ENCODE results near the gene CEACAM3. TPM values are rescaled to one million over a fixed set of nuclear protein-coding genes. Genes with fewer than 3 reads are reported as not detected.

Gene CEACAM3
- polyA plus RNA-seq, 3 donors, result 5.9 to 11.8 (median 11.3) TPM

GRCh38 chr19:41837981-41838708 lies 41.8 kb downstream of the CEACAM3 start:
- 93% methylated on average over 4 of the region's 13 CpGs for WGBS (ENCODE audit: insufficient coverage)
- Histone ChIP-seq H2AFZ (ENCODE audit: insufficient read depth, low read depth, low read length, poor library complexity, severe bottlenecking) (no peak overlapping the region), H3K4me3 (replicated peaks in 1 of 3; ENCODE audit: low read depth in 2 of 3, low read length in 3 of 3) (no peak overlapping the region), H4K20me1 (ENCODE audit: insufficient read depth, low read length) (no peaks in the 10 kb centered on the region), H3K27me3 (ENCODE audit: control insufficient read depth in 2 of 2, insufficient read depth in 2 of 2, low read length in 2 of 2) (no peaks in the 10 kb centered on the region), H3K4me1 (ENCODE audit: control insufficient read depth in 1 of 2, insufficient read depth in 2 of 2, low read length in 2 of 2) (peaks cover 11 to 17% of the 10 kb centered on the region in 2 donors), H3K27ac (ENCODE audit: low read depth in 1 of 2, low read length in 2 of 2) (no peak overlapping the region), H3K79me2 (ENCODE audit: insufficient read depth, low read length) (no peaks in the 10 kb centered on the region), H3K4me2 (replicated peaks; ENCODE audit: extremely low read depth, low read length, poor library complexity, severe bottlenecking) (no peak overlapping the region), H3K9ac (ENCODE audit: insufficient read depth, low read length, poor library complexity, severe bottlenecking) (no peak overlapping the region), H3K36me3 (replicated peaks in 1 of 2; ENCODE audit: control insufficient read depth in 1 of 2, insufficient read depth in 2 of 2, low read length in 2 of 2) (no peaks in the 10 kb centered on the region), H3K9me3 (replicated peaks in 1 of 2; ENCODE audit: control insufficient read depth in 1 of 2, insufficient read depth in 1 of 2, low read length in 2 of 2) (no peaks in the 10 kb centered on the region)
- Mint-ChIP-seq H3K27ac (no peak overlapping the region), H3K36me3 (no peaks in the 10 kb centered on the region), H3K4me1 (peaks cover 22% of the 10 kb centered on the region), H3K9me3 (no peaks in the 10 kb centered on the region), H3K27me3 (ENCODE audit: low read depth in 3 of 3) (peaks cover 1 to 9% (median 4%) of the 10 kb centered on the region in 3 donors), H3K4me3 (no peak overlapping the region)
- intact Hi-C loops (cut with micrococcal nuclease), result no loop called here
- TF ChIP-seq, protein P1, sequence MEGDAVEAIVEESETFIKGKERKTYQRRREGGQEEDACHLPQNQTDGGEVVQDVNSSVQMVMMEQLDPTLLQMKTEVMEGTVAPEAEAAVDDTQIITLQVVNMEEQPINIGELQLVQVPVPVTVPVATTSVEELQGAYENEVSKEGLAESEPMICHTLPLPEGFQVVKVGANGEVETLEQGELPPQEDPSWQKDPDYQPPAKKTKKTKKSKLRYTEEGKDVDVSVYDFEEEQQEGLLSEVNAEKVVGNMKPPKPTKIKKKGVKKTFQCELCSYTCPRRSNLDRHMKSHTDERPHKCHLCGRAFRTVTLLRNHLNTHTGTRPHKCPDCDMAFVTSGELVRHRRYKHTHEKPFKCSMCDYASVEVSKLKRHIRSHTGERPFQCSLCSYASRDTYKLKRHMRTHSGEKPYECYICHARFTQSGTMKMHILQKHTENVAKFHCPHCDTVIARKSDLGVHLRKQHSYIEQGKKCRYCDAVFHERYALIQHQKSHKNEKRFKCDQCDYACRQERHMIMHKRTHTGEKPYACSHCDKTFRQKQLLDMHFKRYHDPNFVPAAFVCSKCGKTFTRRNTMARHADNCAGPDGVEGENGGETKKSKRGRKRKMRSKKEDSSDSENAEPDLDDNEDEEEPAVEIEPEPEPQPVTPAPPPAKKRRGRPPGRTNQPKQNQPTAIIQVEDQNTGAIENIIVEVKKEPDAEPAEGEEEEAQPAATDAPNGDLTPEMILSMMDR (IDR thresholded peaks at IDR 0.05), result no peak
- no peak for DNase-seq

GRCh38 chr19:41839211-41839610 lies 42.8 kb downstream of the CEACAM3 start:
- Histone ChIP-seq H3K9ac (ENCODE audit: insufficient read depth, low read length, poor library complexity, severe bottlenecking) (no peak overlapping the region), H3K4me2 (replicated peaks; ENCODE audit: extremely low read depth, low read length, poor library complexity, severe bottlenecking) (no peak overlapping the region)

More at GRCh38 chr19:41839211-41839610, 42.8 kb downstream of the CEACAM3 start:
- intact Hi-C loops (cut with micrococcal nuclease), result no loop called here
- Mint-ChIP-seq H3K9me3 (peaks cover 0 to 2% (median 1%) of the 10 kb centered on the region in 7 donors), H3K4me3 (no peak overlapping the region), H3K4me1 (peaks cover 22% of the 10 kb centered on the region), H3K27ac (no peak overlapping the region), H3K27me3 (ENCODE audit: low read depth in 3 of 3) (peaks cover 3 to 13% (median 5%) of the 10 kb centered on the region in 3 donors), H3K36me3 (no peaks in the 10 kb centered on the region)
- Histone ChIP-seq H3K27me3 (ENCODE audit: control insufficient read depth in 2 of 2, insufficient read depth in 2 of 2, low read length in 2 of 2) (no peaks in the 10 kb centered on the region), H3K79me2 (ENCODE audit: insufficient read depth, low read length) (no peaks in the 10 kb centered on the region), H2AFZ (ENCODE audit: insufficient read depth, low read depth, low read length, poor library complexity, severe bottlenecking) (no peak overlapping the region), H3K36me3 (replicated peaks in 1 of 2; ENCODE audit: control insufficient read depth in 1 of 2, insufficient read depth in 2 of 2, low read length in 2 of 2) (no peaks in the 10 kb centered on the region), H3K9me3 (replicated peaks in 1 of 2; ENCODE audit: control insufficient read depth in 1 of 2, insufficient read depth in 1 of 2, low read length in 2 of 2) (no peaks in the 10 kb centered on the region), H3K4me1 (ENCODE audit: control insufficient read depth in 1 of 2, insufficient read depth in 2 of 2, low read length in 2 of 2) (peaks cover 11 to 17% of the 10 kb centered on the region in 2 donors), H3K4me3 (replicated peaks in 1 of 3; ENCODE audit: low read depth in 2 of 3, low read length in 3 of 3) (no peak overlapping the region), H4K20me1 (ENCODE audit: insufficient read depth, low read length) (no peaks in the 10 kb centered on the region), H3K27ac (ENCODE audit: low read depth in 1 of 2, low read length in 2 of 2) (no peak overlapping the region)
- TF ChIP-seq, protein P1 (IDR thresholded peaks at IDR 0.05), result no peak
- DNase-seq, result no peak
- WGBS (ENCODE audit: insufficient coverage), result 91% methylated on average over 1 of the region's 2 CpGs
